H1 (cell line): ENCODE measurements around the gene ASMTL. TPM values are rescaled to one million over a fixed set of nuclear protein-coding genes. Genes with fewer than 3 reads are reported as not detected.

Experiments used
- BCL11A ChIP-seq, 2 experiments: IDR thresholded peaks; one replicate each; pipeline ENCODE4 v1.6.1; 2011; ENCODE audit warnings: low read depth in 2 of 2, low read length in 2 of 2, mild to moderate bottlenecking in 2 of 2
- POLR2A ChIP-seq, 2 experiments: IDR thresholded peaks; 1 replicate in 1 of 2; 2 replicates in 1 of 2; pipeline ENCODE4 v1.6.1; 2011; ENCODE audit warnings: low read depth in 2 of 2, low read length in 2 of 2, mild to moderate bottlenecking in 2 of 2; ENCODE audit errors: control extremely low read depth in 1 of 2
- POLR2AphosphoS5 ChIP-seq: IDR thresholded peaks from 2 replicates; pipeline ENCODE4 v1.6.1; 2011; ENCODE audit warnings: low read depth, low read length
- RAD21 ChIP-seq, 2 experiments: IDR thresholded peaks in 1 of 2; conservative IDR thresholded peaks in 1 of 2; 2 replicates each; pipeline ENCODE4 v1.6.1; 2011; ENCODE audit warnings: low read depth in 2 of 2, low read length in 2 of 2, improper control_type of control experiment in 1 of 2, inconsistent platforms in 1 of 2, mild to moderate bottlenecking in 1 of 2, moderate library complexity in 1 of 2
- polyA plus RNA-seq, 7 experiments: library from polyadenylated mRNA; depleted of rRNA in 3 of 7; stranded (reverse) in 5 of 7; unstranded in 2 of 7; fragments of >200 nt in 5 of 7; fragments of 200-250 nt in 2 of 7; gene quantifications; 1 replicate in 5 of 7; 2 replicates in 1 of 7; 4 replicates in 1 of 7; pipeline versions ENCODE4 v1.2.1 to v1.2.3, GENCODE V29; 2011 to 2013; ENCODE audit warnings: missing spikeins in 2 of 7, mixed read lengths in 2 of 7
- total RNA-seq: library from RNA; stranded (reverse); fragmentation: NEBNext Ultra II Directional; extraction: Animal tissue kit (Norgen Biotek cat#: 25700); gene quantifications from 2 replicates; pipeline ENCODE4 v1.2.1, GENCODE V29; 2021
- TF ChIP-seq, protein P1 (sequence below): IDR thresholded peaks from 2 replicates; pipeline ENCODE4 v1.6.1; 2012; ENCODE audit warnings: inconsistent platforms

The ASMTL gene
- total and polyA plus RNA-seq, 2 of the 8 experiments (the other 6 are each of a cell fraction or from before 2014, with no cell fraction given) = 75.6 to 81.4 TPM

DNA sequence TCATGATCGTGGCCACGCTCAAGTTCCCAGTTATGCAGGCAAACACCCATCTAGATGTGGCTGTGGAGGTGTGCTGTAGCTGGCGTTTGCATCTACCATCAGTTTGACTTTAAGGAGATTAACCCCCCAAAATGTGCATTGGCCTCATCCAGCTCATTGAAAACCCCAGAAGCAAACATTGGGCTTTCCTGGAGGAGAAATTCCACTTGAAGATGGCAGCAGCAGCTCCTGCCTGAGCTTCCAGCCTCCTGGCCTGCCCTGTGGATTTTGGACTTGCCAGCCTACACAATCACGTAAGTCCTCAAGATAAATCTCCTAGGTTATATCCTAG lies 30.6 kb downstream of the ASMTL start (continued):
- TF ChIP-seq RAD21 (IDR thresholded peaks at IDR 0.05 in 1 of 2, conservative IDR thresholded peaks at IDR 0.05 in 1 of 2; ENCODE audit: low read depth in 2 of 2, low read length in 2 of 2) = no peak
- TF ChIP-seq POLR2A (IDR thresholded peaks at IDR 0.05; ENCODE audit: control extremely low read depth in 1 of 2, low read depth in 2 of 2, low read length in 2 of 2) = no peak
- no peak for TF ChIP-seq POLR2AphosphoS5
- no peak for TF ChIP-seq BCL11A (IDR thresholded peaks at IDR 0.05; ENCODE audit: low read depth in 2 of 2, low read length in 2 of 2)
- TF ChIP-seq, protein P1, sequence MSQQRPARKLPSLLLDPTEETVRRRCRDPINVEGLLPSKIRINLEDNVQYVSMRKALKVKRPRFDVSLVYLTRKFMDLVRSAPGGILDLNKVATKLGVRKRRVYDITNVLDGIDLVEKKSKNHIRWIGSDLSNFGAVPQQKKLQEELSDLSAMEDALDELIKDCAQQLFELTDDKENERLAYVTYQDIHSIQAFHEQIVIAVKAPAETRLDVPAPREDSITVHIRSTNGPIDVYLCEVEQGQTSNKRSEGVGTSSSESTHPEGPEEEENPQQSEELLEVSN = no peak
